Ovary (tissue), 3 donors: Measurements from ENCODE around the gene F3.

Experiments used
- EP300 ChIP-seq: sonication (generic); formaldehyde crosslinking; IDR thresholded peaks from one replicate; pipeline ENCODE4 v1.6.1; 2017; ENCODE audit warnings: antibody characterized with exemption
- POLR2A ChIP-seq: fragments of 450-650 bp; IDR thresholded peaks from one replicate; pipeline ENCODE4 v1.6.1; 2017; ENCODE audit warnings: antibody characterized with exemption, mild to moderate bottlenecking, moderate library complexity
- TF ChIP-seq, protein P1 (sequence below), 3 donors: fragments of 450-650 bp in 2 of 3; fragments of 200-600 bp in 1 of 3; IDR thresholded peaks; one replicate each; pipeline versions ENCODE4 v1.5.1 to v1.8.0; 2016 to 2022; ENCODE audit warnings: antibody characterized with exemption in 3 of 3, mild to moderate bottlenecking in 1 of 3
- donor health status: DM: no; HTN: no; CAD: no.

DNA sequence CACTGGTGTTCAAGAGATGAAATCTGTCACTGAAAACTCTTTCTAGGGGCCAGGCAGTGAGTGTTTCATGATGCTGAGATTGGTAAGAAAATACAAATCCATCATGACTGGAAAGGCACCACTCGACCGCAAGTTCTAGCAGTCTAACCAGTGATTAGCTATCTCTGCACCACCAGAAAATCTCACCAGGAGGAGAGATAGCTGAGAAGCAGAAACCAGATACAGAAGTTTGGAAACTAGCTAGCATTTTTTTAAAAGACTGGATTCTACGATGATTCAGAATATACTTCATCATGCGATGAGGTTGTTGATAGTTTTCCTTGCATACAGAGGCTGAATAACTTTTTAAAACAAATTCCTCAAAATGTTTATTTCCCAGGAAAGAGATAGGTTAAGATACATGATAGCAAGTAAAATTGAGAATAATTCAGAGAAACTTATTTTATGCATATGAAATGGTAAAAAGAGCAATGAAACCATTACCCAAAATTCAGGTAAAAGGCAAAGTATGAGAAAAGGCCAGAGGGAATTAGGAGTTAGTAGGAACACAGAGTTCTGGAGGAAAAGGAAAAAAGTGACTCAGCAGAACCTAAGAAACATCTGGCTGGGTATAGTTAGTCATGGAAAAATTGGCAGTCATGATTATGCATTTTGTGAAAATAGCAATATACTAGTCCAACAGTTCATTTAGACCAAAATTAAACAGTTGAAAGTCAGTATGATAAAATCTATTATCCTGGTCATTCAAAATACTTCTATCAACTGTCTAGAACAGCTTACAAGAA lies 3.3 kb upstream of the F3 start:
- TF ChIP-seq POLR2A = no peak
- TF ChIP-seq, protein P1, sequence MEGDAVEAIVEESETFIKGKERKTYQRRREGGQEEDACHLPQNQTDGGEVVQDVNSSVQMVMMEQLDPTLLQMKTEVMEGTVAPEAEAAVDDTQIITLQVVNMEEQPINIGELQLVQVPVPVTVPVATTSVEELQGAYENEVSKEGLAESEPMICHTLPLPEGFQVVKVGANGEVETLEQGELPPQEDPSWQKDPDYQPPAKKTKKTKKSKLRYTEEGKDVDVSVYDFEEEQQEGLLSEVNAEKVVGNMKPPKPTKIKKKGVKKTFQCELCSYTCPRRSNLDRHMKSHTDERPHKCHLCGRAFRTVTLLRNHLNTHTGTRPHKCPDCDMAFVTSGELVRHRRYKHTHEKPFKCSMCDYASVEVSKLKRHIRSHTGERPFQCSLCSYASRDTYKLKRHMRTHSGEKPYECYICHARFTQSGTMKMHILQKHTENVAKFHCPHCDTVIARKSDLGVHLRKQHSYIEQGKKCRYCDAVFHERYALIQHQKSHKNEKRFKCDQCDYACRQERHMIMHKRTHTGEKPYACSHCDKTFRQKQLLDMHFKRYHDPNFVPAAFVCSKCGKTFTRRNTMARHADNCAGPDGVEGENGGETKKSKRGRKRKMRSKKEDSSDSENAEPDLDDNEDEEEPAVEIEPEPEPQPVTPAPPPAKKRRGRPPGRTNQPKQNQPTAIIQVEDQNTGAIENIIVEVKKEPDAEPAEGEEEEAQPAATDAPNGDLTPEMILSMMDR (IDR thresholded peaks at IDR 0.05) = peak in 1 of 3 donors; percentile 11
- no peak for TF ChIP-seq EP300
